K562 (cell line): ENCODE measurements around the gene STX18. TPM values are rescaled to one million over a fixed set of nuclear protein-coding genes. Genes with fewer than 3 reads are reported as not detected.
"Not testable (repeated sequence)": the region's sequence is repeated elsewhere in the genome, so short reads cannot be mapped to it uniquely, and the experiment has no call there.

Experiments used
- ATAC-seq: fragments of 200-7000 bp; cut with Tn5 transposase; 3 replicates; pipeline ENCODE4 v1.9.1; 2020; ENCODE audit warnings: moderate library complexity
- BruUV-seq: library from RNA; stranded (reverse); fragments of 400-500 nt; replicated peaks from 2 replicates; lab custom pipeline; 2021; lab: Mats Ljungman, UMichigan
- CTCF ChIA-PET: fragments of 300-600 bp; formaldehyde crosslinking; extraction: SDS; loops from one replicate; lab custom pipeline; 2021; ENCODE audit warnings: low intra/inter-chr PET ratio; lab: Yijun Ruan, JAX
- POLR2A ChIA-PET: fragments of 300-600, 350-650 bp; sonication (Branson Sonifier 250); formaldehyde crosslinking; extraction: SDS; loops from one replicate; lab custom pipeline; 2021; ENCODE audit warnings: antibody characterized with exemption, inconsistent platforms; lab: Yijun Ruan, JAX
- DNase-seq, 4 experiments: peaks; one replicate each; pipeline versions ENCODE4 v3.0.0 to v3.0.0-alpha.2; 2011 to 2018; ENCODE audit warnings: low spot score in 3 of 4, mixed read lengths in 3 of 4; ENCODE audit errors: extremely low read depth in 1 of 4
- FAIRE-seq: peaks from 2 replicates; lab custom pipeline; 2011; peaks lifted over from hg19 to GRCh38; lab: Jason Lieb, UNC
- H2AFZ ChIP-seq: 2 replicates; pipeline ENCODE4 v1.6.0; 2011; ENCODE audit warnings: low read depth, low read length, control low read depth, inconsistent platforms
- H3K27ac ChIP-seq: fragments of 200-600 bp; 3 replicates; pipeline ENCODE4 v1.8.0; 2011; ENCODE audit warnings: low read depth, mild to moderate bottlenecking, control low read depth, inconsistent platforms, low read length, moderate library complexity, mixed read lengths; ENCODE audit errors: extremely low read depth
- H3K27me3 ChIP-seq, 2 experiments: fragments of 300-600 bp in 1 of 2; 2 replicates in 1 of 2; 3 replicates in 1 of 2; pipeline versions ENCODE4 v1.6.0 to v1.8.0; 2011; ENCODE audit warnings: inconsistent platforms in 2 of 2, low read length in 2 of 2, mild to moderate bottlenecking in 1 of 2, mixed read lengths in 1 of 2, moderate library complexity in 1 of 2; ENCODE audit not compliant: control insufficient read depth in 2 of 2, insufficient read depth in 2 of 2
- H3K36me3 ChIP-seq: fragments of 300-600 bp; 3 replicates; pipeline ENCODE4 v1.8.0; 2011; ENCODE audit warnings: mild to moderate bottlenecking, low read length, inconsistent platforms; ENCODE audit not compliant: control insufficient read depth, insufficient read depth
- H3K4me1 ChIP-seq, 2 experiments: fragments of 200-600 bp in 1 of 2; replicated peaks in 1 of 2; 2 replicates in 1 of 2; 3 replicates in 1 of 2; pipeline versions ENCODE4 v1.5.1 to v1.8.0; 2011; ENCODE audit warnings: inconsistent platforms in 2 of 2, low read length in 2 of 2, mild to moderate bottlenecking in 1 of 2, mixed read lengths in 1 of 2, moderate library complexity in 1 of 2; ENCODE audit not compliant: control insufficient read depth in 2 of 2, insufficient read depth in 2 of 2
- H3K4me2 ChIP-seq: 2 replicates; pipeline ENCODE4 v1.6.1; 2011; ENCODE audit warnings: low read length, control low read depth, inconsistent platforms, mixed read lengths; ENCODE audit not compliant: insufficient read depth
- H3K4me3 ChIP-seq: fragments of 200-600 bp; sonication (generic), shearing (Covaris generic); 2 replicates; pipeline ENCODE4 v1.5.1; 2016; ENCODE audit warnings: control low read depth, inconsistent platforms
- H3K79me2 ChIP-seq: fragments of 200-600 bp; 3 replicates; pipeline ENCODE4 v1.8.0; 2011; ENCODE audit warnings: low read length, inconsistent platforms; ENCODE audit not compliant: control insufficient read depth, insufficient read depth
- H3K9ac ChIP-seq, 2 experiments: 2 replicates each; pipeline versions ENCODE4 v1.6.0 to v1.6.1; 2011; ENCODE audit warnings: low read depth in 2 of 2, low read length in 2 of 2, control low read depth in 1 of 2, inconsistent platforms in 1 of 2, mild to moderate bottlenecking in 1 of 2, mixed read lengths in 1 of 2; ENCODE audit not compliant: insufficient read depth in 1 of 2
- H3K9me1 ChIP-seq: one replicate; pipeline ENCODE4 v1.6.0; 2011; ENCODE audit warnings: inconsistent platforms, mild to moderate bottlenecking, low read length, moderate library complexity; ENCODE audit not compliant: control insufficient read depth, insufficient read depth
- H3K9me3 ChIP-seq: replicated peaks from 2 replicates; pipeline ENCODE4 v1.5.1; 2011; ENCODE audit warnings: low read depth, low read length, inconsistent platforms; ENCODE audit not compliant: control insufficient read depth, insufficient read depth
- H4K20me1 ChIP-seq: replicated peaks from 2 replicates; pipeline ENCODE4 v1.6.1; 2011; ENCODE audit warnings: low read length, inconsistent platforms, mixed read lengths; ENCODE audit not compliant: control insufficient read depth, insufficient read depth
- CEBPB ChIP-seq: fragments of 450-650 bp; IDR thresholded peaks from 2 replicates; pipeline ENCODE4 v1.6.1; 2016; ENCODE audit warnings: missing genetic modification characterization, missing compliant biosample characterization
- CEBPG ChIP-seq, 3 experiments: fragments of 200-800 bp in 1 of 3; sonication (Bioruptor generic) in 1 of 3; sonication (generic) in 1 of 3; formaldehyde crosslinking in 1 of 3; IDR thresholded peaks in 2 of 3; conservative IDR thresholded peaks in 1 of 3; 2 replicates each; pipeline versions ENCODE4 v1.6.1 to v1.8.0; 2016 to 2022; ENCODE audit warnings: missing compliant biosample characterization in 2 of 3, missing genetic modification characterization in 2 of 3, mild to moderate bottlenecking in 1 of 3, missing genetic modification reagents in 1 of 3
- THRAP3 ChIP-seq: fragments of 450-650 bp; IDR thresholded peaks from 2 replicates; pipeline ENCODE4 v1.6.1; 2016; ENCODE audit warnings: mild to moderate bottlenecking, inconsistent platforms, borderline replicate concordance
- WGBS: fragments of 100-300 bp; shearing (Covaris generic); methylation state at CpG from one replicate; pipeline ENCODE4 v1.1.6; 2016; ENCODE audit warnings: low coverage, mixed read lengths; ENCODE audit not compliant: insufficient coverage; ENCODE audit errors: missing lambda C conversion rate; 5-methylcytosine and 5-hydroxymethylcytosine counted together
- in situ Hi-C: fragments of 300-500 bp; cut with MboI; formaldehyde crosslinking; loops from 4 replicates; pipeline ENCODE4 v1.15.0; 2018; ENCODE audit warnings: inconsistent platforms, mixed read lengths
- intact Hi-C: fragments of 100-400 bp; cut with micrococcal nuclease; formaldehyde crosslinking; loops from 2 replicates; pipeline ENCODE4 v1.14.2; 2022
- polyA plus RNA-seq, 8 experiments: library from polyadenylated mRNA; depleted of rRNA in 4 of 8; stranded (reverse) in 5 of 8; unstranded in 3 of 8; fragments of >200 nt; fragmentation: Nextera tagmentation in 2 of 8; fragmentation: Illumina TruSeq in 1 of 8; extraction: Ambion mirVana in 2 of 8; extraction: Trizol in 1 of 8; gene quantifications; 2 replicates each; pipeline versions ENCODE4 v1.2.1 to v1.2.3, GENCODE V29; 2011 to 2014; ENCODE audit warnings: inconsistent platforms in 1 of 8, missing spikeins in 1 of 8
- total RNA-seq, 7 experiments: library from RNA; depleted of rRNA in 6 of 7; stranded (reverse); fragments of >200 nt in 6 of 7; fragmentation: Illumina TruSeq in 2 of 7; extraction: Trizol in 2 of 7; gene quantifications; 2 replicates each; pipeline versions ENCODE4 v1.2.1 to v1.2.3, GENCODE V29; 2011 to 2021; ENCODE audit warnings: low replicate concordance in 1 of 7

Gene STX18
- total and polyA plus RNA-seq, 9 of the 15 experiments (the other 6 are each of a cell fraction or from before 2014, with no cell fraction given) = 6.2 to 41.7 (median 22.7) TPM

DNA sequence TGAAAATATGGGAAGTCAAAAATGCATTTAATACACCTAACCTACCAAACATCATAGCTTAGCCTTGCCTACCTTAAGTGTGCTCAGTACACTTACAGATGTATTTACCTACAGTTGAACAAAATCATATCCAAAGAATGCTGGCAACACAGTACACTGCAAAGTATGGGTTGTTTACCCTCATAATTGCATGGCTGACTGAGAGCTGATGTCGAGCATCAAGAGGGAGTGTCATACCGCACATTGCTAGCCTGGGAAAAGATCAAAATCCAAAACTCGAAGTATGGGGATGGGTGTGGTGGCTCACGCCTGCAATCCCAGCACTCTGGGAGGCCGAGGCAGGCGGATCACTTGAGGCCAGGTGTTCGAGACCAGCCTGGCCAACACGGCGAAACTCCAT, 36.6 kb downstream of the STX18 start:
- in situ Hi-C loops, H3K27me3 ChIP-seq, intact Hi-C loops, H3K9me1 ChIP-seq, H3K4me2 ChIP-seq, H3K9me3 ChIP-seq, CTCF ChIA-PET, H4K20me1 ChIP-seq, H3K4me3 ChIP-seq, H3K9ac ChIP-seq, H3K79me2 ChIP-seq, ATAC-seq, H3K27ac ChIP-seq, BruUV-seq, DNase-seq, H2AFZ ChIP-seq, H3K36me3 ChIP-seq, FAIRE-seq, H3K4me1 ChIP-seq: not testable (repeated sequence)
- WGBS = 79% methylated on average over 9 of the region's 9 CpGs
- POLR2A ChIA-PET = interaction anchor here (0.6 kb wide), 2 partner anchors 26 to 184 kb away, joined by 3 to 4 read pairs; no protein-coding TSS in a partner anchor

GRCh38 chr4:4504783-4505182, 37.1 kb downstream of the STX18 start:
- FAIRE-seq = no peak
- no peaks in the 10 kb centered on the region for H3K36me3 ChIP-seq
- no peak overlapping the region for H3K4me3 ChIP-seq
- H3K79me2 ChIP-seq = peaks cover 8% of the 10 kb centered on the region; the same call in 1 of the 3 replicates
- ATAC-seq = no peak
- TF ChIP-seq CEBPG (CRISPR knock-in tag; IDR thresholded peaks at IDR 0.05) (no peak), CEBPG (tag; conservative IDR thresholded peaks at IDR 0.05 in 1 of 2, IDR thresholded peaks at IDR 0.05 in 1 of 2) (peak in 1 of 2 experiments; percentile 74; a peak in 3 of 4 replicates), THRAP3 (no peak), CEBPB (tag) (peak; percentile 79)
- no peak overlapping the region for H2AFZ ChIP-seq
- H3K4me1 ChIP-seq = peaks cover 5 to 7% of the 10 kb centered on the region in 2 experiments; a peak in 3 of 5 replicates
- peaks cover 7% of the 10 kb centered on the region; the same call in 1 of the 2 replicates for H4K20me1 ChIP-seq
- in situ Hi-C loops (no loop called here), intact Hi-C loops (no loop called here)
- BruUV-seq = no TSS peak
- no peak overlapping the region for H3K4me2 ChIP-seq
- no peak for DNase-seq
- H3K9ac ChIP-seq = no peak overlapping the region
- CTCF ChIA-PET = no interaction called here
- POLR2A ChIA-PET = interaction anchor here (0.6 kb wide), 1 partner anchor 185 kb away, joined by 3 read pairs; no protein-coding TSS in a partner anchor
- H3K27me3 ChIP-seq = no peaks in the 10 kb centered on the region
- WGBS = 50% methylated on average over 2 of the region's 2 CpGs
- H3K27ac ChIP-seq = no peak overlapping the region
- no peaks in the 10 kb centered on the region for H3K9me1 ChIP-seq
- H3K9me3 ChIP-seq = no peaks in the 10 kb centered on the region; the same call in 1 of the 2 replicates
